Measurements from ENCODE around the gene PDE2A. TPM values are rescaled to one million over a fixed set of nuclear protein-coding genes. Genes with fewer than 3 reads are reported as not detected.

The PDE2A gene
- total RNA-seq, 4 donors from 2014 or later = 54.0 to 339 (median 84.6) TPM

- TF ChIP-seq CTCF (IDR thresholded peaks at IDR 0.05) = no peak
- no peak for ATAC-seq (ENCODE audit: low FRiP score)
- peak; percentile 48 for DNase-seq (ENCODE audit: low spot score)
These were observed 11.6 kb upstream of the PDE2A start for GRCh38 chr11:72685560-72686480.

- ATAC-seq (ENCODE audit: low FRiP score) = no peak
- DNase-seq (ENCODE audit: low spot score) = peak; percentile 32
- TF ChIP-seq CTCF (IDR thresholded peaks at IDR 0.05) = peak in 2 of 3 donors; percentile 5 to 31
These were observed 10.2 kb upstream of the PDE2A start for GRCh38 chr11:72684236-72684912.

GRCh38 chr11:72683782-72684200, 9.6 kb upstream of the PDE2A start:
- DNase-seq (ENCODE audit: low spot score) (peak; percentile 68), ATAC-seq (ENCODE audit: low FRiP score) (no peak)
- TF ChIP-seq CTCF (IDR thresholded peaks at IDR 0.05) = peak in 2 of 3 donors; percentile 87 to 90

GRCh38 chr11:72682858-72683243, 8.6 kb upstream of the PDE2A start:
- TF ChIP-seq CTCF (IDR thresholded peaks at IDR 0.05) = no peak
- no peak for ATAC-seq (ENCODE audit: low FRiP score)
- DNase-seq (ENCODE audit: low spot score) = no peak

GRCh38 chr11:72682238-72682857, 8.1 kb upstream of the PDE2A start:
- no peak for TF ChIP-seq CTCF (IDR thresholded peaks at IDR 0.05)
- no peak for DNase-seq (ENCODE audit: low spot score)
- no peak for ATAC-seq (ENCODE audit: low FRiP score)

- DNase-seq (ENCODE audit: low spot score) = no peak
- no peak for ATAC-seq (ENCODE audit: low FRiP score)
- no peak for TF ChIP-seq CTCF (IDR thresholded peaks at IDR 0.05)
These were observed 7.3 kb upstream of the PDE2A start for GRCh38 chr11:72681226-72682153.

Measured in omental fat pad (tissue), 4 donors.